ENCODE measurements around the gene TXNRD2.

The TXNRD2 gene

DNA sequence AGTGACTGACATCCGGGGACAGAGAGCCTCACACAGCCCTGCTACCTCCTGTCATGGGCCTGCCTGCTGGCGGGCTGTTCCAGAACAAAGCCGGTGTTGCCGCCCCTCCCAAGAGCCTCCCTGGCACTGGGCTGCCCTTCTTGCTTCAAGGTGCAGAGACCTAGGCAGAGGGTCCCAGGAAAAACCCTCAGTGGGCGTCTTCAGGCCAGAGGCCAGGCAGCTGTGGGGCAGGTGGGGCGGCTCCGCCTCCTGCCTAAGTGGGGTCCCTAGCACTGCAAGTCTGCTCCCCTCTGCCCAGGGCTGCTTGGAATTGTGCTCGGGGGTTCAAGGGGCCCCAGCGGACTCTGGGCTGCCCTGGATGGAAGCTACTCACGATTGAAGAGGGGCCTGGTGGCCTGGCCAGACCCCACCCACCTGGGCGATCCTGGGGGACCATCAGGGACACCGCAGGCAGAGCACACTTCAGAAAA lies 66.5 kb downstream of the TXNRD2 start:
- H3K4me3 ChIP-seq (ENCODE audit: low read depth, low read length): no peak overlapping the region
- TF ChIP-seq, protein P1, sequence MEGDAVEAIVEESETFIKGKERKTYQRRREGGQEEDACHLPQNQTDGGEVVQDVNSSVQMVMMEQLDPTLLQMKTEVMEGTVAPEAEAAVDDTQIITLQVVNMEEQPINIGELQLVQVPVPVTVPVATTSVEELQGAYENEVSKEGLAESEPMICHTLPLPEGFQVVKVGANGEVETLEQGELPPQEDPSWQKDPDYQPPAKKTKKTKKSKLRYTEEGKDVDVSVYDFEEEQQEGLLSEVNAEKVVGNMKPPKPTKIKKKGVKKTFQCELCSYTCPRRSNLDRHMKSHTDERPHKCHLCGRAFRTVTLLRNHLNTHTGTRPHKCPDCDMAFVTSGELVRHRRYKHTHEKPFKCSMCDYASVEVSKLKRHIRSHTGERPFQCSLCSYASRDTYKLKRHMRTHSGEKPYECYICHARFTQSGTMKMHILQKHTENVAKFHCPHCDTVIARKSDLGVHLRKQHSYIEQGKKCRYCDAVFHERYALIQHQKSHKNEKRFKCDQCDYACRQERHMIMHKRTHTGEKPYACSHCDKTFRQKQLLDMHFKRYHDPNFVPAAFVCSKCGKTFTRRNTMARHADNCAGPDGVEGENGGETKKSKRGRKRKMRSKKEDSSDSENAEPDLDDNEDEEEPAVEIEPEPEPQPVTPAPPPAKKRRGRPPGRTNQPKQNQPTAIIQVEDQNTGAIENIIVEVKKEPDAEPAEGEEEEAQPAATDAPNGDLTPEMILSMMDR (IDR thresholded peaks at IDR 0.05; ENCODE audit: borderline replicate concordance, insufficient read depth, low read depth, low read length): no peak

DNA sequence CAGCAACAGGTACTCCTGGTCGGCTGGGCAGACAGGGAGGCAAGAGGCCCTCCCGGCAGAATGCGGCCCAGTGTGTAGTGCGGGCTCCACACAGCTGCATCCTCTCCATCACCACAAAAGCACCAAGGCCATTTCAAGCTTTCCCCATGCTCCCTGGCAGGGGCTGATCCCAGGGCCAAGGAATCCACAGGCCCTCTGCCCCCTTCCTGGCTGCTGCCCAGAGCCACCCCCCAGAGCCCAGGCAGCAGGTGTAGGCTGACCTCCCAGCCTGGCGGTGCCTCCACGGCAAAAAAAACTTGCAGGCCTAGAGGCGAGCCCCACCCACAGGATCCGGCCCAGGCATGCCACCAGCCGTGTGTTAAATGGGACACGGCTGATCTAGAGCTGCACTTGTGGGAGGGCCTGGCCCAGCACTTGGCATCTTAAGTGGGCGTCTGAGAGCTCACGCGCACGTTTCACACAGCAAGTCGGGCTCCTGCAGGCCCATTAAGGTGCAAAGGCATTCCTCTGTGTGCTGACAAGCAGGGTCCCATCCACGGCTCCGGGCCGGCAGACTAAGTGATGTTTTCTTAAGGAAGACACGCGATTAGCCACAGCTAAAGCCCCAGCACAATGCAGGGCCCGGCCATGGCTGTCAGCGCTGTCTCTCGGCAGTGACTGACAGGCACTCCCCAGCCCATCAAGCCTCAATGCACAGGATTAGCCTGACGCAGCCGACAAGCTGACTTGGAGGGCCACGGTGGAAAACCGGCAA lies 67.1 kb downstream of the TXNRD2 start:
- TF ChIP-seq, protein P1 (IDR thresholded peaks at IDR 0.05; ENCODE audit: borderline replicate concordance, insufficient read depth, low read depth, low read length): no peak
- H3K4me3 ChIP-seq (ENCODE audit: low read depth, low read length): no peak overlapping the region

DNA sequence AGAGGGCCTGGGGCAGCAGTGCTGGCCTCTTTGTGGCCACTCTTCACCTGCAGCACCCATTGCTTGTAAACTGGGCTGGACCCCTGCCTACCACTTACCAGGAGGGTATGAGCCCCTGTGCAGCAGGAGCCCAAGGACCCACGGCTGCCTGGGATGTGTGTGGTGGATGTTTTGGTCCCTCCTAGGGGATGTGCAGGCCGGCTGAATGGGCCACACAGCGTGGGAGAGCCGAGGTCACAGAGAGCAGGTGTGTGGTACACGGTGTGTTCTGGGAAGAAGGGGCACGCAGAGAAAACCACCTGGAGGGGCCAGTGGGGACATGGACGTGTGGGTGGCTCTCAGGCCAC lies 67.7 kb downstream of the TXNRD2 start:
- TF ChIP-seq, protein P1 (IDR thresholded peaks at IDR 0.05; ENCODE audit: borderline replicate concordance, insufficient read depth, low read depth, low read length): no peak
- no peak overlapping the region for H3K4me3 ChIP-seq (ENCODE audit: low read depth, low read length)

DNA sequence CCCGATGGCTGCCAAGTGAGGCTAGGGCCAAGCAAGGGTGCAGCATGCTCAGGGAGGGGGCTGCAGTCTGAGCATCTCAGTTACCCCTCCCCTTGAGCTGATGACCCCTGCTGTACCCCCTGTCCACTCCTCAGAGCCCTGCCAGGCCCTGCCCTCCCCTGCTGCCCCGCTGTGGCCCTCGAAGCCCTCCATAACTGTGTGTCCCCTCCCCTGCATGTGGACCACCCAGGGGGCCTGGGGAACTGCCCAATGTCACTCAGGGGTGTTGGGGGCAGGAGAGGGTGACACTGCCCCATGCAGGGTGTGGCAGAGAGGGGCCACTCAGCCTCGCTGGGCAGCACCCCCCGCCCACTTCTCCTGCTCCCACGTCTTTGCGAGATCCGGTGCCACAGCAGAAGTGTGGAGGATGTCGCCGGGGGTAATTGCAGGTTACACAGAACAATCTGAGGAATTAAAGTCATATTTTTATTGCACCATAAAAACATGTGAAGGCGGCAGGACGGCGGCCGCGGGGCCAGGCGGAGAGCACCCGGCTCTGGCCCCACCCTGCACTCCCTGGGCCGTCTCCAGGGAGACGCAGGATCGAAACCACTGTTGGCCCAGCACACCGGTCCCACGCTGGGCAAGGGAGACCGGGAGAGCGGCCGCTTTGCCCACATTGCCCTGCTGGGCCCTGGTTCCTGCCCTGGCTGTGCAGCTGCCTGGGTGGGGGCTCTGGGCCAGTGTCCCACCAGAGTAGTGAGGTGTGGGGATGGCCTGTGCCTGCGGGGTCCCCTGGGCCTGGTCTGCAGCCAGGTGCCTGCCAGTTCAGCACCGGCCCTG lies 68.3 kb downstream of the TXNRD2 start:
- TF ChIP-seq, protein P1 (IDR thresholded peaks at IDR 0.05; ENCODE audit: borderline replicate concordance, insufficient read depth, low read depth, low read length): no peak
- no peak overlapping the region for H3K4me3 ChIP-seq (ENCODE audit: low read depth, low read length)

DNA sequence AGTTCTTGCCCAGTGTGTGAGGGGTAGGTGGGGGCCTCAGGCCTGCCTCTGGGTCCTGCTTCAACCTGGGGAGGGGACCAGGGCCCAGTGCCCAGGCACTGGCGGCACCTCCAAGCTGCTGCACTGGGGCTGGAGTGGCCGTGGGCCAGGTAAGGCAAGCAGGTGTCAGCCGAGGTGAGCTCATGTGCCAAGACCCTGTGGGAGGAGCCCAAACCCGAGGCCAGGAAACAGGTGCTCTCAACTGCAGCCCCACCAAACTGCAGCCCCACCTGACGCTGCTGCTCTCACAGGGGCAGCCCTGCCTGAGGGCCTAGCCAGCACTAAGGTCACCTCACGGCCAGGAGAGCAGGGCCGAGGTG lies 68.9 kb downstream of the TXNRD2 start:
- TF ChIP-seq, protein P1 (IDR thresholded peaks at IDR 0.05; ENCODE audit: borderline replicate concordance, insufficient read depth, low read depth, low read length): no peak
- H3K4me3 ChIP-seq (ENCODE audit: low read depth, low read length): no peak overlapping the region

DNA sequence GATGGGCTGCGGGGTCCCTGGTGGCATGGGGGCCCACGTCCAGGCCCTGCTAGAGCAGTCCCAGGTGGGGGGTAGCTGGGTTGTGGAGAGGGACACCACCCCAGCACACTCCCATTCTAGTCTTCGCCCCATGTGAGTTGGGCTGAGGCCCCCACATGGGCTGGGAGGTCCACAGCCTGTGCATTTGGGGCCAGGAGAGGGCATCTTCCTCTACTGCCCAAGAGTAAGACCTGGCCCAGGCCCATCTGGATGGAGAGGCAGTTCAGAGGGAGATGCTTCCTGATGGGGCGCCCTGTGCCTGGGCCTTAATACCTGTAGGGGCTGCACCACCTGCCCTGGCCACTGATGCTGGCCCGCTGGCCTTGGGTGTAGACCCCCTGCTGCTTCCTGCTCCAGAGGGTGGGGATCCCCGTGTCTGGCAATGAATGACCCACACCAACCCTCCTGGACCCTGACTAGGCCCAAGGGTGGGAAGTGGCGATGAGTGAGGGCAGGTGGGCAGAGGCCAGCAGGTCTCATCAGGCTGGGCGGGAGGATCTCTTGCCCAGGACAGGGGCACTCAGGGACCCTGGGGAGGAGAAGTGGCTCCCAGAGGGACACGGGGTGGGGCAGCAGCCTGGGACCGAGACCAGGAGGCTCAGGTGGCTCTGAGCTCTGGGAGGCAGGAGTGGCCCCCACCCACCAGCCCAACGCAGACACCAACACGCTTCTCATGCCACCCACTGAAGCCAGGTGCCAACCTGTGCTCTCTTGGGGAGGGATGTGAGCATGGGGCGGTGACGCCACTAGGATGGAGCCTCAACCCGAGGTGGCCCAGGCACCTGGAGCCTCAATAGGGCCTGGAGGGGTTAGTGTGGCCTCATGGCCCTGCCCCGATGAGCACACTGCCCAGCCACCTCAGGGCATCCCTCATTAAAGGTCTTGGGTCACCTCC lies 69.5 kb downstream of the TXNRD2 start:
- TF ChIP-seq, protein P1 (IDR thresholded peaks at IDR 0.05; ENCODE audit: borderline replicate concordance, insufficient read depth, low read depth, low read length): no peak
- H3K4me3 ChIP-seq (ENCODE audit: low read depth, low read length): no peak overlapping the region
